GM21360 (cell line): ENCODE results near the gene HERC3.

Source experiments
- ATAC-seq: cut with Tn5 transposase; IDR thresholded peaks from one replicate; pipeline ENCODE4 v1.9.1; 2021; ENCODE audit warnings: mild to moderate bottlenecking, moderate library complexity; ENCODE audit not compliant: unreplicated experiment

HERC3 gene

GRCh38 chr4:88659055-88659889 lies 67.0 kb downstream of the HERC3 start:
- ATAC-seq, result peak; percentile 92

- no peak for ATAC-seq
These were observed 67.6 kb downstream of the HERC3 start for GRCh38 chr4:88659890-88660208.

- no peak for ATAC-seq
These were observed 68.4 kb downstream of the HERC3 start for GRCh38 chr4:88660446-88661294.

GRCh38 chr4:88661739-88662138 lies 69.5 kb downstream of the HERC3 start:
- ATAC-seq, result no peak

GRCh38 chr4:88672987-88673386 lies 80.7 kb downstream of the HERC3 start:
- ATAC-seq, result peak; percentile 77

- no peak for ATAC-seq
These were observed 81.6 kb downstream of the HERC3 start for GRCh38 chr4:88673886-88674285.

- no peak for ATAC-seq
These were observed 82.3 kb downstream of the HERC3 start for GRCh38 chr4:88674565-88674964.

GRCh38 chr4:88674979-88675378 lies 82.7 kb downstream of the HERC3 start:
- ATAC-seq, result no peak

GRCh38 chr4:88675543-88675942 lies 83.3 kb downstream of the HERC3 start:
- ATAC-seq, result no peak

GRCh38 chr4:88681209-88681608 lies 88.9 kb downstream of the HERC3 start:
- ATAC-seq, result no peak

GRCh38 chr4:88690355-88690754 lies 98.1 kb downstream of the HERC3 start:
- no peak for ATAC-seq

- ATAC-seq, result no peak
These were observed 101.5 kb downstream of the HERC3 start for GRCh38 chr4:88693792-88694191.

GRCh38 chr4:88696630-88697029 lies 104.3 kb downstream of the HERC3 start:
- no peak for ATAC-seq

- ATAC-seq, result no peak
These were observed 104.9 kb downstream of the HERC3 start for GRCh38 chr4:88697141-88697540.

- ATAC-seq, result peak; percentile 85
These were observed 105.5 kb downstream of the HERC3 start, which contains the start of gene NAP1L5 for GRCh38 chr4:88697588-88698329. Gene NAP1L5 (minus strand): TSS chr4:88697829. CDS start chr4:88697754, 75 bp downstream.

- no peak for ATAC-seq
These were observed 106.2 kb downstream of the HERC3 start for GRCh38 chr4:88698519-88698918.

GRCh38 chr4:88702782-88703181 lies 110.5 kb downstream of the HERC3 start:
- ATAC-seq, result no peak

- no peak for ATAC-seq
These were observed 112.9 kb downstream of the HERC3 start for GRCh38 chr4:88705223-88705622.

GRCh38 chr4:88705805-88706492 lies 113.7 kb downstream of the HERC3 start:
- ATAC-seq, result no peak

- no peak for ATAC-seq
These were observed 114.3 kb downstream of the HERC3 start for GRCh38 chr4:88706574-88706973.

- no peak for ATAC-seq
These were observed 117.7 kb downstream of the HERC3 start for GRCh38 chr4:88709989-88710388.
